ENCODE measurements around the gene SRP14.

SRP14 gene

DNA sequence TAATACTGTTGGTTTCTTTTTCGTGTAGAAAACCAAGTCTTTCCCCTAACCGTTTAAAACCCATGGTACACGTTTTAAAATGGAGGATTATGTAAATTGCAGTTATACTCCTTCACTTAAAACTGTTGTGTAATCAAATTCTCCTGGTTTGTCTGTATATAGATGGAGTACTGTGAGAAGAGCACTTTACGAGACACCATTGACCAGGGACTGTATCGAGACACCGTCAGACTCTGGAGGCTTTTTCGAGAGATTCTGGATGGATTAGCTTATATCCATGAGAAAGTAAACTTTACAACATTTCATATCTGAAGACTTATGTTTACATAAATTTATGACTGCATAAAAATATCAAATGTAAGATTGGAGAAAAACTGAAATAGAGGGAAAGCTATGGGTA is 51.2 kb downstream of the SRP14 start:
- no peak for FAIRE-seq
- DNase-seq (ENCODE audit: low spot score), result no peak

Data from urothelium cell line (cell line).